Cortex of kidney (tissue), 1 donor: ENCODE measurements around the gene FOXL1.

ENCODE experiments used
- DNase-seq: peaks from one replicate; lab custom pipeline; 2025; lab: John Stamatoyannopoulos, UW

FOXL1 gene

DNA sequence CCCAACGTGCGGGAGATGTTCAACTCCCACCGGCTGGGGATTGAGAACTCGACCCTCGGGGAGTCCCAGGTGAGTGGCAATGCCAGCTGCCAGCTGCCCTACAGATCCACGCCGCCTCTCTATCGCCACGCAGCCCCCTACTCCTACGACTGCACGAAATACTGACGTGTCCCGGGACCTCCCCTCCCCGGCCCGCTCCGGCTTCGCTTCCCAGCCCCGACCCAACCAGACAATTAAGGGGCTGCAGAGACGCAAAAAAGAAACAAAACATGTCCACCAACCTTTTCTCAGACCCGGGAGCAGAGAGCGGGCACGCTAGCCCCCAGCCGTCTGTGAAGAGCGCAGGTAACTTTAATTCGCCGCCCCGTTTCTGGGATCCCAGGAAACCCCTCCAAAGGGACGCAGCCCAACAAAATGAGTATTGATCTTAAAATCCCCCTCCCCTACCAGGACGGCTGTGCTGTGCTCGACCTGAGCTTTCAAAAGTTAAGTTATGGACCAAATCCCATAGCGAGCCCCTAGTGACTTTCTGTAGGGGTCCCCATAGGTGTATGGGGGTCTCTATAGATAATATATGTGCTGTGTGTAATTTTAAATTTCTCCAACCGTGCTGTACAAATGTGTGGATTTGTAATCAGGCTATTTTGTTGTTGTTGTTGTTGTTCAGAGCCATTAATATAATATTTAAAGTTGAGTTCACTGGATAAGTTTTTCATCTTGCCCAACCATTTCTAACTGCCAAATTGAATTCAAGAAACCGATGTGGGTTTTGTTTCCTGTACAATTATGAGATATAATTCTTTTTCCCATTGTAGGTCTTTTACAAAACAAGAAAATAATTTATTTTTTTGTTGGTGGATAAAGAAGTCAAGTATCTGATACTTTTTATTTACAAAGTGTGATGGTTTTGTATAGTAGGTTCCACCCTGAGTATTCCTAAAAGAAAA lies 9.4 kb upstream of the FOXL1 start:
- DNase-seq, result no peak

- no peak for DNase-seq
Measured at GRCh38 chr16:86569701-86570447, 8.5 kb upstream of the FOXL1 start.

- DNase-seq, result no peak
Measured at GRCh38 chr16:86570558-86571529, 7.5 kb upstream of the FOXL1 start.

DNA sequence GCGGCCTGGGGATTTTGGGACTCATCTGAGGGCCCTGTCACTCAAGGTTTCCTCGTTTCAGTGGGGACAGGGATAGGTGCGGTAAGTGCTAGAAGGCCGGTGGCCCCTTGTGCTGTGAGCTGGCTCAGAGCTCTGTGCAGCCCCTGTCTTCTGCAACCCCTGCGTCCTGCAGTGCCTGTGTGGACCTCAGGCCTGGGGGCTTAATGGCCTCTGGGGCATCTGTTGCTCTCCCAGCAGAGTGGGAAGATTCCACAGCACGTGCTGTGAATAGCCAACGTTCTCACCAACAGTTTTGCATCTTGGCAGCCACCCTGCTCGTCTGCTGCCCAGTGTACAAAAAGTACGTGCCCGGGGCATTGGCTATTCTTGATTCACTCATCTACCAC lies 6.8 kb upstream of the FOXL1 start:
- DNase-seq, result no peak

DNA sequence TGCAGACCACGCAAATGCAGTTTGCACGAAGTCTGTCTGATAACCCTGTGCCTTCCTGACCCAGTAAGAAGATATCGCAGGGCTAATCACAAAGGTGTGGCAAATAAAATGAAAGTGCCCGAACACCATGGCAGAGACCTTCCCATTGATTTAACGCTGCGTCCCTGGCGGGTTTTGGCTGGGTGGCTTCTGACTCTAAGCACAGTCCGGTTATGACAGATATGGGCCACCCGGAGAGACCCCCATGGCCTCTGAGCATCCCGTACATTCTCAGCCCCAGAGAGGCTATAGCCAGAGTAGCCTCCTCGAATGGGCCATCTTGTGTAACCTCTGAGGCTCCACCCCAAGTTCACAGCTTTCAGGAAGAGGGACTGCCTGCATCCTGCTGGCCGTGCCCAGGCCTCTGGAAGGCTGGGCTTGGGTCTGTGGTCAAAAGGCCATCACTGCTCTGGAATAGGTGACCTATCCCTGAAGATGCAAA lies 6.3 kb upstream of the FOXL1 start:
- no peak for DNase-seq

- no peak for DNase-seq
Measured at GRCh38 chr16:86572606-86573005, 5.7 kb upstream of the FOXL1 start.

GRCh38 chr16:86573215-86573614 lies 5.1 kb upstream of the FOXL1 start:
- no peak for DNase-seq

GRCh38 chr16:86573646-86574508 lies 4.5 kb upstream of the FOXL1 start:
- no peak for DNase-seq

DNA sequence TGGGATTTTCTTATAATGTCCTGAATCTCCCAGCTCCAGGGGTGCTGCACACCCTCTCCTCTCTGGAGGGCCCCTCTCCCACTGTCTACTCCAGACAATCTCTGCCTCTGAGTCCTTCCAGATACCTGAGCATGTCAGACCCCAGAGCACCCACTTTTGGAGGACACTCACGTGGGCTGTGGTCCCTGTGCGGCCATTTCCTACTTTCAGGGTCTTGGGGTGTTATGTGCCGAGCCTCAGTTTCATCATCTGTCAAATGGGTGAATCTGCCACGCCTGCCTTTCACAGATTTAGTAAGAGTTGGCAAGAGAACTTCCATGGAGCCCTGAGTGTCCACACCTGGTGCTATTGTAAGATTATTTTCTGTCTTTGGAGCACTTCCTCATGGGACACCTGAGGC lies 3.7 kb upstream of the FOXL1 start:
- no peak for DNase-seq

DNA sequence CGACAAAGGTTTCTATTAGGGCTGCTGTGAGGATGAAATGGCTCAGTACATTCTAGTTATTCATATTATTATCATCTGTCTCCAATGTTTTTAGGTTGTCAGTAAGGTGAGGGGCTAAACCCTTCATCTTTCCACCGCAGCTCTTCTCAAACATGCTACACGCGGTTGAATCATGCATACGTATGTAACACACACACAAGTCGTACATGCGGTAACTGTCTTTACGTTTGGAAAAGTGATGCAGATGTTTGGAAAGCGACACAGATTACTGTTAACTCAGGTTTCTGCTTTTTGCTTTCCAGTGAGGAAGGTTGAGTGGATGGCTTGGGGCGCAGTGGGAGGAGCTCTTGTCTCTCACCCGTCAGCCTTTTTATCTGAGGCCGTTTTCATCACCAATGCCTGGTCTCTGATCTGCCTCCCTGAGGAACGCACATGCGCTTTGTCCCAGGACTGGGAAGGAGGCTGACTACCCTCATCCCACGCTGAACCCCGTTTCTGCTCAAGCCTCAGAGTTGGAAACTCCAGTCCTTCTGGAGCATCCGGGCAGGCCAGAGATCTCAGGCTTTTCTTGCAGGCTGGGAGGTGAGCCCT lies 3.2 kb upstream of the FOXL1 start:
- DNase-seq, result no peak

- no peak for DNase-seq
Measured at GRCh38 chr16:86575754-86576557, 2.4 kb upstream of the FOXL1 start.

DNA sequence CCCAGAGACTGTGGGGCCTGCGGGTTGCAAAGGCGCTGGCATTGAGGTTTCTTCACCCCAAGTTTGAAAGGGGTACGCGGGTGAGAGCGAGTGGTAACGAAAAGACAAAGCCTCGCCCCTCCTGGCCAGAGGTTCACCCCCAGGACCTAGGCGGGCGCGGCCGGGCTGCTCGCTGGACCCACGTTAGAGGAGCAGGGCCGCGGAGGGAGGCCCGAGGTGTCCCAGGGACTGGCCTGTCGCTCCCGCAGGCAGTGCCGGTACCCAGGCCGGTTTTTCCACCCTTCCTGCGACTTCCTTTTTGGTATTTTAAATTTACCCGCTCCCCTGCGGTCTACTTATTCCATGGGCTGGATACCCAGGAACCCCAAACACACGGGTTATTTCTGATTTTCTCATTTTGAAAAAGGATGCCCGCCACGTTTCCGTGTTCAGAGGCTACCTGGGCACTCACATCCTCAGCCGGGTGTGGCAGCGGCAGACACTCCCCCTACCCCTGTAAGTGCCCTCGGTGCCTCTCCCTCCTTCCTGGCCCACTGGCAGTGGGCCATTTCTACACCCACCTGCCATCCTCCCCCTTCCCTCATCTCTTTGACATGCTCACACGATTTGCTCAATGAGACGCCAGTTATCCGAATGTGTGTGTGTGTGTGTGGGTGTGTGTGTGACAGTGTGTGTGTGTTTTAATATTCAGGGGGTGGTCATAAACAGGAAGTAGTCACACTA lies 1.6 kb upstream of the FOXL1 start:
- DNase-seq, result no peak

DNA sequence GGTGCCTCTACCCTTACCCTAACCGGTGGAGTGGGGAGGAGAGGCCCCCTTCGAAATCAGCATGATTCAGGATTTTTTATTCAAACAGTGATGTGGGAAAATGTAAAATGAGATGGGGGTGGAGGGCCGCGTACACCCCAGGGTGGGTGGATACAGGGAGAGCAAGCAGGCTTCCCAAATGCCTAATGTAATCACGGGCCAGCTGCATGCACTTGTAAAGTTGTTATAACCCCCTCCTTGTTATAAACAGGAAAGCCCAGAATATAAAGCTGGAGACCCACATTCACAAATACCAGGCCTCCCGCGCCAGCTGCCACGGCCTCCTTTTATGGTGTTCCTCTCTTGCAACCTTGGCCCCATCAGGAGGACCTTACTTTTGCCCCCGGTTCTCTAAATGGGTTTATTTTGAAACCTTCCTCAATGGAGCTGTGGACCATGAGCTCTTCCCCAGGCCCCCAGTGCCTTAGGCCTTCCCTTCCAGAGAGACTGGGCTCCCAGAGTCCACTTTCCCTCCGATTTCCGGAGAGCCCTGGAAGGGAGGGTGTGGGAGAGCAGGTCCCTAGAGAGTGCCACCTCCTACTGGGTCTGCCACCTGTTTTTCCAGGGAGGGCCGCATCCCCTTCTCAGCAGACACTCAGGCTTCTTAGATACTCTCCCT lies 906 bp upstream of the FOXL1 start:
- DNase-seq, result no peak

DNA sequence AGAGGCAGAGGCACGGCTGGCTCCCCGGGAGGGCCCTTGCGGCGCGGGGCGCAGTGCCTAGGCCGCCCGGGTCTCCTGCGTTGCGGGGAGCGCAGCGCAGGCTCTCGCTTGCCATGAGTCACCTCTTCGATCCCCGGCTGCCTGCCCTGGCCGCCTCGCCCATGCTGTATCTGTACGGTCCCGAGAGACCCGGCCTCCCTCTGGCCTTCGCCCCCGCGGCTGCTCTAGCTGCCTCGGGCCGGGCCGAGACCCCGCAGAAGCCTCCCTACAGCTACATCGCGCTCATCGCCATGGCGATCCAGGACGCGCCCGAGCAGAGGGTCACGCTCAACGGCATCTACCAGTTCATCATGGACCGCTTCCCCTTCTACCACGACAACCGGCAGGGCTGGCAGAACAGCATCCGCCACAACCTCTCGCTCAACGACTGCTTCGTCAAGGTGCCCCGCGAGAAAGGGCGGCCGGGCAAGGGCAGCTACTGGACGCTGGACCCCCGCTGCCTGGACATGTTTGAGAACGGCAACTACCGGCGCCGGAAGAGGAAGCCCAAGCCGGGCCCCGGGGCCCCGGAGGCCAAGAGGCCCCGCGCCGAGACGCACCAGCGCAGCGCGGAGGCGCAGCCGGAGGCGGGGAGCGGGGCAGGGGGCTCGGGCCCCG lies 390 bp downstream of the FOXL1 start:
- DNase-seq, result no peak

DNA sequence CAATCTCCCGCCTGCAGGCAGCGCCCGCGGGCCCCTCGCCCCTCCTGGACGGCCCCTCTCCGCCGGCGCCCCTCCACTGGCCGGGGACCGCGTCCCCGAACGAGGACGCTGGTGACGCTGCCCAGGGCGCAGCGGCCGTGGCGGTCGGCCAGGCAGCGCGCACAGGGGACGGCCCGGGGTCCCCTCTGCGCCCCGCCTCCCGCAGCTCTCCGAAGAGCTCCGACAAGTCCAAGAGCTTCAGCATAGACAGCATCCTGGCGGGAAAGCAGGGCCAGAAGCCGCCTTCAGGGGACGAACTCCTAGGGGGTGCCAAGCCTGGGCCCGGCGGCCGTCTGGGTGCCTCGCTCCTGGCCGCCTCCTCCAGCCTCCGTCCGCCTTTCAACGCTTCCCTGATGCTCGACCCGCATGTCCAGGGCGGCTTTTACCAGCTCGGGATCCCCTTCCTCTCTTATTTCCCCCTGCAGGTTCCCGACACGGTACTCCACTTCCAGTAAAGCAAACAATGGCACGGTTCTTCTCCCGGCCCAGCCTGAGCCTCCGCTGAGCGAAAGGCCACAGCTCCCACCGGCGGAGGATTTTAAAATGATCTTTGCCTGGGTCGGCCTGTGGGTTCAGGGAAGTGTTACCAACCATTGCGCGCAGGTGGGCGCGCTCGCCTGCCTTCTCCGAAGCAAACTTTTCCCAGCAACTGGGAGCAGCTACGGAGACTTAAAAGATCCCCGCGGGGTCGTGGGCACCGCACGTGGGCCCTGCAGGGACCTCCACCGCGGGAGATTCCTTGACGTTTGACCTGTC lies 1.1 kb downstream of the FOXL1 start:
- DNase-seq, result no peak

GRCh38 chr16:86580063-86580790 lies 1.9 kb downstream of the FOXL1 start:
- DNase-seq, result no peak
